Right lobe of liver (tissue), 4 donors: ENCODE results near the gene MACROD2.

Source experiments
- POLR2A ChIP-seq: fragments of 450-650 bp; IDR thresholded peaks from one replicate; pipeline ENCODE4 v1.6.1; 2017; ENCODE audit warnings: antibody characterized with exemption, mild to moderate bottlenecking
- TF ChIP-seq, protein P1 (sequence below), 4 donors: fragments of 200-600 bp in 3 of 4; fragments of 450-650 bp in 1 of 4; IDR thresholded peaks; one replicate each; pipeline versions ENCODE4 v1.5.1 to v1.8.0; 2016 to 2022; ENCODE audit warnings: antibody characterized with exemption in 4 of 4, mild to moderate bottlenecking in 2 of 4
- donor health status: DM: no; HTN: no; CAD: no.
- donor health status: DM: no; HTN: no; CAD: no.
- donor health status: DM: no; HTN: yes; CAD: no.

GRCh38 chr20:14477125-14477524, 481.8 kb downstream of the MACROD2 start:
- TF ChIP-seq, protein P1, sequence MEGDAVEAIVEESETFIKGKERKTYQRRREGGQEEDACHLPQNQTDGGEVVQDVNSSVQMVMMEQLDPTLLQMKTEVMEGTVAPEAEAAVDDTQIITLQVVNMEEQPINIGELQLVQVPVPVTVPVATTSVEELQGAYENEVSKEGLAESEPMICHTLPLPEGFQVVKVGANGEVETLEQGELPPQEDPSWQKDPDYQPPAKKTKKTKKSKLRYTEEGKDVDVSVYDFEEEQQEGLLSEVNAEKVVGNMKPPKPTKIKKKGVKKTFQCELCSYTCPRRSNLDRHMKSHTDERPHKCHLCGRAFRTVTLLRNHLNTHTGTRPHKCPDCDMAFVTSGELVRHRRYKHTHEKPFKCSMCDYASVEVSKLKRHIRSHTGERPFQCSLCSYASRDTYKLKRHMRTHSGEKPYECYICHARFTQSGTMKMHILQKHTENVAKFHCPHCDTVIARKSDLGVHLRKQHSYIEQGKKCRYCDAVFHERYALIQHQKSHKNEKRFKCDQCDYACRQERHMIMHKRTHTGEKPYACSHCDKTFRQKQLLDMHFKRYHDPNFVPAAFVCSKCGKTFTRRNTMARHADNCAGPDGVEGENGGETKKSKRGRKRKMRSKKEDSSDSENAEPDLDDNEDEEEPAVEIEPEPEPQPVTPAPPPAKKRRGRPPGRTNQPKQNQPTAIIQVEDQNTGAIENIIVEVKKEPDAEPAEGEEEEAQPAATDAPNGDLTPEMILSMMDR (IDR thresholded peaks at IDR 0.05), result no peak
- no peak for TF ChIP-seq POLR2A
